HG02798 (cell line): ENCODE data around the gene SRMS.
"Not testable (repeated sequence)": the region's sequence is repeated elsewhere in the genome, so short reads cannot be mapped to it uniquely, and the experiment has no call there.

Experiments
- ATAC-seq: cut with Tn5 transposase; IDR thresholded peaks from one replicate; pipeline ENCODE4 v1.9.1; 2021; ENCODE audit warnings: mild to moderate bottlenecking; ENCODE audit not compliant: unreplicated experiment, poor library complexity

SRMS gene

GRCh38 chr20:63529180-63529860 lies 18.2 kb downstream of the SRMS start:
- no peak for ATAC-seq

GRCh38 chr20:63527184-63527583 lies 20.4 kb downstream of the SRMS start:
- ATAC-seq: no peak

- ATAC-seq: no peak
Observed at GRCh38 chr20:63525971-63526370, 21.6 kb downstream of the SRMS start.

- no peak for ATAC-seq
Observed at GRCh38 chr20:63525185-63525584, 22.4 kb downstream of the SRMS start.

GRCh38 chr20:63522981-63523611 lies 24.5 kb downstream of the SRMS start:
- no peak for ATAC-seq

GRCh38 chr20:63522091-63522868 lies 25.3 kb downstream of the SRMS start:
- ATAC-seq: no peak

- no peak for ATAC-seq
Observed at GRCh38 chr20:63521602-63522001, 25.9 kb downstream of the SRMS start.

GRCh38 chr20:63520934-63521601 lies 26.5 kb downstream of the SRMS start:
- peak; percentile 41 for ATAC-seq

GRCh38 chr20:63520504-63520933 lies 27.0 kb downstream of the SRMS start, which contains the start of gene PPDPF:
Gene PPDPF (plus strand): TSS chr20:63520765. CDS start chr20:63521309, 544 bp downstream.
- peak; percentile 87 for ATAC-seq

GRCh38 chr20:63519668-63520503 lies 27.7 kb downstream of the SRMS start:
- peak; percentile 34 for ATAC-seq

- ATAC-seq: no peak
Observed at GRCh38 chr20:63518946-63519667, 28.4 kb downstream of the SRMS start.

GRCh38 chr20:63518351-63518861 lies 29.1 kb downstream of the SRMS start:
- ATAC-seq: no peak

GRCh38 chr20:63517376-63518309 lies 29.9 kb downstream of the SRMS start:
- no peak for ATAC-seq

GRCh38 chr20:63514520-63514919 lies 33.0 kb downstream of the SRMS start:
- not testable (repeated sequence) for ATAC-seq

- no peak for ATAC-seq
Observed at GRCh38 chr20:63513207-63513606, 34.3 kb downstream of the SRMS start.

GRCh38 chr20:63509088-63509564 lies 38.4 kb downstream of the SRMS start:
- ATAC-seq: no peak

GRCh38 chr20:63508072-63508768 lies 39.3 kb downstream of the SRMS start:
- no peak for ATAC-seq
